ENCODE results near the gene PURB. TPM values are rescaled to one million over a fixed set of nuclear protein-coding genes. Genes with fewer than 3 reads are reported as not detected.
"Not testable (repeated sequence)": the region's sequence is repeated elsewhere in the genome, so short reads cannot be mapped to it uniquely, and the experiment has no call there.

PURB gene
- total RNA-seq, 2 experiments from 2014 or later, result 17.0 to 17.4 TPM

DNA sequence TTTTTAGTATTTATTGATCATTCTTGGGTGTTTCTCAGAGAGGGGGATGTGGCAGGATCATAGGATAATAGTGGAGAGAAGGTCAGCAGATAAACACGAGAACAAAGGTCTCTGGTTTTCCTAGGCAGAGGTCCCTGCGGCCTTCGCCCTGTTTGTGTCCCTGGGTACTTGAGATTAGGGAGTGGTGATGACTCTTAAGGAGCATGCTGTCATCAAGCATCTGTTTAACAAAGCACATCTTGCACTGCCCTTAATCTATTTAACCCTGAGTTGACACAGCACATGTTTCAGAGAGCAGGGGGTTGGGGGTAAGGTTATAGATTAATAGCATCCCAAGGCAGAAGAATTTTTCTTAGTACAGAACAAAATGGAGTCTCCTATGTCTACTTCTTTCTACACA is 15.0 kb downstream of the PURB start:
- H3K27me3 Mint-ChIP-seq; H3K4me1 Mint-ChIP-seq (ENCODE audit: low read depth); ATAC-seq (ENCODE audit: poor library complexity); H3K9me3 Mint-ChIP-seq; H3K36me3 ChIP-seq (ENCODE audit: insufficient read depth, low read length); H3K27me3 ChIP-seq (ENCODE audit: control insufficient read depth in 1 of 2, insufficient read depth in 2 of 2, low read length in 2 of 2); H3K4me3 Mint-ChIP-seq; H3K4me3 ChIP-seq (ENCODE audit: low read length); H3K27ac Mint-ChIP-seq; CTCF ChIA-PET; intact Hi-C loops (cut with DNase I, micrococcal nuclease); H3K4me1 ChIP-seq (ENCODE audit: insufficient read depth, low read length); POLR2A ChIA-PET; H3K27ac ChIP-seq (ENCODE audit: low read depth in 1 of 2, low read length in 2 of 2); H3K36me3 Mint-ChIP-seq (ENCODE audit: low read depth); DNase-seq: not testable (repeated sequence)
- H3K9me3 ChIP-seq (ENCODE audit: control insufficient read depth in 1 of 2, insufficient read depth in 1 of 2, low read length in 2 of 2), result peaks cover 0 to 20% of the 10 kb centered on the region in 2 experiments

DNA sequence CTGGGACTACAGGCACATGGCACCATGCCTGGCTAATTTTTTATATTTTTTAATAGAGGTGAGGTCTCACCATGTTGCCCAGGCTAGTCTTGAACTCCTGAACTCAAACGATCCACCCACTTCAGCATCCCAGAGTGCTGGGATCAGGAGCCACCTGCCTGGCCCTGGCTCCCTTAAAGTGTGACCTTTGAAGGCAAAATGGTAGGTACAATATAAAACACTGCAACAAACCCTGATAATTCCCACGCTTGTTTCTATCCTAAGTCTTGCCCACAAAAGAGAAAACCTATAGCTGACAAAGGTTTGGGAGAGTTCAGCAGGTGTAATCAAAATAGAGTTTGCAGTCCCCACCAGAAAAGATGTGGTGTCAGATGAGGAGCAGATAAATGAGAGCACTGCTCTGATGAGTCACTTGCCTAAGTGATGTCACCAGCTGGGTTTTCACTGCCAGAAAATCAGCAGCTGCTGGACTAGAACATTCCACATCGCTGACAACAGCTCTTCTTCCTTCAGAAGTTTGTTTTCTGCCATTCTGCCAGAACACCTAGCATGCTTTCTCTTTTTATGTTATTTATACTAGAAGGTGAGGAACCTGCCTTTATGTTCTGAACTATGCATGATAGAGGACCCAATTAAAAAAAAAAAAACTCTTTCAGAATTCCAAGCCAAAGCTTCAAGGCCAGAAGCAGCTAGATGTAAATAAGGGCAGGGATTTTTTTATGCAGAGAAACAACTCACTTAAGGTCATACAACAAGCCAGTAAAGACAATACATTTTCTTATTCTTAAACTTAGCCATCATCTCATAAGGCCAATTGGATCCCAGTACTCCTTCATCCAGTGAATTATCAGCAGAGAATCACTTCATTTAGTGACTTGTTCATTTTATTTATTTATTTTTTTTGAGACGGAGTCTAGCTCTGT is 18.0 kb downstream of the PURB start:
- no peaks in the 10 kb centered on the region for H3K9me3 Mint-ChIP-seq
- Histone ChIP-seq H3K4me1 (ENCODE audit: insufficient read depth, low read length) (no peaks in the 10 kb centered on the region), H3K4me3 (ENCODE audit: low read length) (no peak overlapping the region), H3K9me3 (ENCODE audit: control insufficient read depth in 1 of 2, insufficient read depth in 1 of 2, low read length in 2 of 2) (peaks cover 0 to 16% of the 10 kb centered on the region in 2 experiments), H3K27me3 (ENCODE audit: control insufficient read depth in 1 of 2, insufficient read depth in 2 of 2, low read length in 2 of 2) (no peaks in the 10 kb centered on the region), H3K36me3 (ENCODE audit: insufficient read depth, low read length) (no peaks in the 10 kb centered on the region), H3K27ac (ENCODE audit: low read depth in 1 of 2, low read length in 2 of 2) (no peak overlapping the region)
- intact Hi-C loops (cut with DNase I, micrococcal nuclease), result no loop called here
- H3K27me3 Mint-ChIP-seq, result peaks cover 5% of the 10 kb centered on the region
- H3K36me3 Mint-ChIP-seq (ENCODE audit: low read depth), result no peaks in the 10 kb centered on the region
- POLR2A ChIA-PET, result interaction anchor here (0.6 kb wide), 1 partner anchor 18 kb away, joined by 4 read pairs; the partner anchor contains the start of gene PURB
- TF ChIP-seq, protein P1, sequence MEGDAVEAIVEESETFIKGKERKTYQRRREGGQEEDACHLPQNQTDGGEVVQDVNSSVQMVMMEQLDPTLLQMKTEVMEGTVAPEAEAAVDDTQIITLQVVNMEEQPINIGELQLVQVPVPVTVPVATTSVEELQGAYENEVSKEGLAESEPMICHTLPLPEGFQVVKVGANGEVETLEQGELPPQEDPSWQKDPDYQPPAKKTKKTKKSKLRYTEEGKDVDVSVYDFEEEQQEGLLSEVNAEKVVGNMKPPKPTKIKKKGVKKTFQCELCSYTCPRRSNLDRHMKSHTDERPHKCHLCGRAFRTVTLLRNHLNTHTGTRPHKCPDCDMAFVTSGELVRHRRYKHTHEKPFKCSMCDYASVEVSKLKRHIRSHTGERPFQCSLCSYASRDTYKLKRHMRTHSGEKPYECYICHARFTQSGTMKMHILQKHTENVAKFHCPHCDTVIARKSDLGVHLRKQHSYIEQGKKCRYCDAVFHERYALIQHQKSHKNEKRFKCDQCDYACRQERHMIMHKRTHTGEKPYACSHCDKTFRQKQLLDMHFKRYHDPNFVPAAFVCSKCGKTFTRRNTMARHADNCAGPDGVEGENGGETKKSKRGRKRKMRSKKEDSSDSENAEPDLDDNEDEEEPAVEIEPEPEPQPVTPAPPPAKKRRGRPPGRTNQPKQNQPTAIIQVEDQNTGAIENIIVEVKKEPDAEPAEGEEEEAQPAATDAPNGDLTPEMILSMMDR (IDR thresholded peaks at IDR 0.05), result no peak
- H3K4me1 Mint-ChIP-seq (ENCODE audit: low read depth), result no peaks in the 10 kb centered on the region
- no peak for ATAC-seq (ENCODE audit: poor library complexity)
- H3K27ac Mint-ChIP-seq, result no peak overlapping the region
- peak in 1 of 14 experiments; percentile 18 for DNase-seq
- CTCF ChIA-PET, result interaction anchor here (0.8 to 1.7 kb wide), 2 partner anchors 10 to 55 kb away, joined by 3 read pairs; no protein-coding TSS in a partner anchor
- no peak overlapping the region for H3K4me3 Mint-ChIP-seq

DNA sequence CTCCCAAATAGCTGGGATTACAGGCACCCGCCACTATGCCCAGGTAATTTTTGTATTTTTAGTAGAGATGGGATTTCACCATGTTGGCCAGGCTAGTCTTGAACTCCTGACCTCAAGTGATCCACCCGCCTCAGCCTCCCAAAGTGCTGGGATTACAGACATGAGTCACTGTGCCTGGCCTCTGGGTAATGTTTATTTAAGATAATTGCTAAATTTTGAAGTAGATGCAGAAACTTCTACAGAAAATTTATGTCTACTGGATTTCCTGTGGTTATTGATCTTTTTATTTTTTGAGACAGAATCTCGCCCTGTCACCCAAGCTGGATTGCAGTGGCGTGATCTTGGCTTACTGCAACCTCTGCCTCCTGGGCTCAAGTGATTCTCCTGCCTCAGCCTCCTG is 23.4 kb downstream of the PURB start:
- H3K27ac Mint-ChIP-seq; H3K4me3 Mint-ChIP-seq; H3K36me3 Mint-ChIP-seq (ENCODE audit: low read depth); H3K36me3 ChIP-seq (ENCODE audit: insufficient read depth, low read length); H3K27me3 ChIP-seq (ENCODE audit: control insufficient read depth in 1 of 2, insufficient read depth in 2 of 2, low read length in 2 of 2); H3K27ac ChIP-seq (ENCODE audit: low read depth in 1 of 2, low read length in 2 of 2); H3K9me3 Mint-ChIP-seq; POLR2A ChIA-PET; H3K4me1 Mint-ChIP-seq (ENCODE audit: low read depth); H3K4me3 ChIP-seq (ENCODE audit: low read length); intact Hi-C loops (cut with DNase I, micrococcal nuclease); ATAC-seq (ENCODE audit: poor library complexity); CTCF ChIA-PET; H3K4me1 ChIP-seq (ENCODE audit: insufficient read depth, low read length); H3K9me3 ChIP-seq (ENCODE audit: control insufficient read depth in 1 of 2, insufficient read depth in 1 of 2, low read length in 2 of 2); DNase-seq; H3K27me3 Mint-ChIP-seq: not testable (repeated sequence)

DNA sequence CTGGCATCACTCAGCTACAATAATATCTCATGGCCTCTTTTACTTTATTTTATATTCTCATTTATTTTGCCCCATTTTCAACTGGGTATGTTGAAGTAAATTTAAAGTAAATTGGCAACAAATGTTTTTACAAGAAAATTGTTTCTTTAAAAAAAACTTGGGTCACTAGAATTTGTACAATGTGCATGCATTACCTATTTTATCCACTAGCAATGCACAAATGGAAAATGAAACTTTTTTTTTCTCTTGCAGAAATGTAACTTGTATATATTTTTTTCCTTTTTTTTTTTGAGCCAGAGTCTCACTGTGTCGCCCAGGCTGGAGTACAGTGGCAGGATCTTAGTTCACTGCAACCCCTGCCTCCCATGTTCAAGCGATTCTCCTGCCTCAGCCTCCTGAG is 27.2 kb downstream of the PURB start:
- DNase-seq (no peak), ATAC-seq (ENCODE audit: poor library complexity) (no peak)
- CTCF ChIA-PET, result interaction anchor here (0.7 to 2.5 kb wide), 11 partner anchors 9 to 278 kb away, joined by 3 to 26 read pairs (median 3); partner anchors contain the start of gene H2AZ2
- H3K9me3 ChIP-seq (ENCODE audit: control insufficient read depth in 1 of 2, insufficient read depth in 1 of 2, low read length in 2 of 2), result no peaks in the 10 kb centered on the region
- H3K4me1 ChIP-seq (ENCODE audit: insufficient read depth, low read length), result peaks cover 6% of the 10 kb centered on the region
- TF ChIP-seq, protein P1 (IDR thresholded peaks at IDR 0.05), result no peak
- H3K4me1 Mint-ChIP-seq (ENCODE audit: low read depth), result peaks cover 6% of the 10 kb centered on the region
- no peaks in the 10 kb centered on the region for H3K9me3 Mint-ChIP-seq
- POLR2A ChIA-PET, result interaction anchor here (0.6 to 4.9 kb wide), 3 partner anchors 10 to 27 kb away, joined by 3 to 20 read pairs (median 4); partner anchors contain the start of genes H2AZ2 and PURB
- H3K27me3 ChIP-seq (ENCODE audit: control insufficient read depth in 1 of 2, insufficient read depth in 2 of 2, low read length in 2 of 2), result no peaks in the 10 kb centered on the region
- H3K4me3 Mint-ChIP-seq, result no peak overlapping the region
- H3K4me3 ChIP-seq (ENCODE audit: low read length), result no peak overlapping the region
- H3K27ac Mint-ChIP-seq, result no peak overlapping the region
- intact Hi-C loops (cut with DNase I, micrococcal nuclease), result loop anchor here in 1 of 2 experiments (5.0 kb wide), 1 partner anchor 404 kb away; no protein-coding TSS in a partner anchor
- no peak overlapping the region for H3K27ac ChIP-seq (ENCODE audit: low read depth in 1 of 2, low read length in 2 of 2)
- H3K27me3 Mint-ChIP-seq, result peaks cover 5% of the 10 kb centered on the region
- H3K36me3 ChIP-seq (ENCODE audit: insufficient read depth, low read length), result no peaks in the 10 kb centered on the region
- no peaks in the 10 kb centered on the region for H3K36me3 Mint-ChIP-seq (ENCODE audit: low read depth)
